Suprapubic skin (tissue), 3 donors: Measurements from ENCODE around the gene GABRA1.

Source experiments
- CTCF ChIP-seq, 2 donors: fragments of 200-600 bp in 1 of 2; fragments of 450-650 bp in 1 of 2; sonication (generic) in 1 of 2; IDR thresholded peaks; one replicate each; pipeline ENCODE4 v1.5.1; 2016 to 2019; ENCODE audit warnings: antibody characterized with exemption in 2 of 2, mild to moderate bottlenecking in 1 of 2, moderate library complexity in 1 of 2
- EP300 ChIP-seq: sonication (generic); formaldehyde crosslinking; IDR thresholded peaks from one replicate; pipeline ENCODE4 v1.6.1; 2017; ENCODE audit warnings: antibody characterized with exemption

GRCh38 chr5:161799316-161799715, 48.6 kb upstream of the GABRA1 start:
- no peak for TF ChIP-seq CTCF (IDR thresholded peaks at IDR 0.05)
- no peak for TF ChIP-seq EP300
